ENCODE data around the gene CGB2. TPM values are rescaled to one million over a fixed set of nuclear protein-coding genes. Genes with fewer than 3 reads are reported as not detected.
"Not testable (repeated sequence)": the region's sequence is repeated elsewhere in the genome, so short reads cannot be mapped to it uniquely, and the experiment has no call there.

The CGB2 gene
- total RNA-seq, 1 experiment from 2014 or later, result 0.77 TPM

DNA sequence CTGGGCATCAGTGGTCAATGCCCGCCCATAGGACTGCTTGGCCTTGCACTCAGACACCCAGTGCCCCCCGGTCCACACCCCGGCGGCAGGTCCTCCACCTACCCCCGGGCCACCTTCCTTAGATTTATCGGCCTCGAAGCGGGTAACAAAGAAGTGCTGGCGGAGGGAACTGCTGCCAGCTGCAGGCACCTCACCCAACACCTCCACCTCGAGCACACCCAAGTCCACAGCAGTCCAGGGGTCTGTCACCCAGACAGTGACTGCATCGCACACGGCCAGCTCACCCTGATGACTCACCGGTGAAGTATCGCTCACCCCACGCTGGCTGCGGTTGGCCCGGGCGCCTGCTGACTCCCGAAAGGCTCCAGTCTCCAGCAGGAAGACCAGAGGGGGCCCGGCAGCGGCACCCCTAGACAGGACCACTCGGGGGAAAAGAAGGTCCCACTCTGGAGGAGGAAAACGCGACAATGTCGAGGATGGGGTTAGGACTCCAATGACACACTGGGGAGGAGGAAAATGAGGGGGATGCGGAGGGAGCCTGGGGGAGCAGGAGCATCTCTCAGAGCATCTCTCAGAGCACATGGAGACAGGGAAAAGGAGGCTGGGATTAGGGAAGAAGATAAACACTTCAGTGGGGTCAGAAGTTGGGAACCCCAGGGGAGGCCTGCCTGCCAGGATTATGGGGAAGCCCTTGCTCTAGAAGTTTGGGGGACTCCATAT is 7.0 kb downstream of the CGB2 start:
- not testable (repeated sequence) for H2BK12ac ChIP-seq (ENCODE audit: insufficient read length, low read depth, low read length); H3K27ac Mint-ChIP-seq

DNA sequence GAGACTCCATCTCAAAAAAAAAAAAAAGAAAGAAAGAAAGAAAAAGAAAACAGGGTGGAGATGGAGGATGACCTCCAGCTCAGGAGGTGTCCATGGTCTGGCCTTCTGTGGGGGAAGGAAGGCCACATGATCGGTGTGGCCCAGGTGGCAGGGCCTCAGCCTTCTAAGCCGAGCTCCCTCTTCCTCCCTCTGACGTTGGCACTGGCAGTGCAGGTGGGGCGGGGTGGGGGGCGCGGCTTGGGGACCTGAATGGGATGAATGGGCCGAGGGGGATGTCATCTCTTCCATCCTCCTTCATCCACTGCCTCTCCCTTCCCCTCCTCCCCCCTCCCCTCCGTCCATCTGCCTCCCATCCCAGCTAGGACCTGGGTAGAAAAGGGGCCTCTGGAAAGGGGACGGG is 8.0 kb downstream of the CGB2 start:
- H4K5ac ChIP-seq (ENCODE audit: insufficient read length, low read depth, low read length); H3K18ac ChIP-seq (ENCODE audit: insufficient read length, low read depth, low read length); H3K56ac ChIP-seq (ENCODE audit: insufficient read length, low read depth, low read length); H2BK12ac ChIP-seq (ENCODE audit: insufficient read length, low read depth, low read length); H3K27ac Mint-ChIP-seq; H4K91ac ChIP-seq (ENCODE audit: insufficient read length, low read depth, low read length); H2BK5ac ChIP-seq (ENCODE audit: insufficient read length, low read length); H3K14ac ChIP-seq (ENCODE audit: insufficient read depth, low read length); H3K4ac ChIP-seq (ENCODE audit: low read depth, low read length); DNase-seq; H2AFZ ChIP-seq (ENCODE audit: low read length); H3K27me3 ChIP-seq (ENCODE audit: insufficient read depth, low read length); H3K79me2 ChIP-seq (ENCODE audit: insufficient read depth, low read length); H3K23me2 ChIP-seq (ENCODE audit: insufficient read length, low read depth, low read length, poor library complexity, severe bottlenecking); H3K36me3 Mint-ChIP-seq (ENCODE audit: insufficient read depth in 1 of 3, low read depth in 3 of 3); H3K27ac ChIP-seq (ENCODE audit: insufficient read length, low read depth, low read length); H3K4me1 ChIP-seq (ENCODE audit: insufficient read depth, low read length); H3K4me3 Mint-ChIP-seq; H3T11ph ChIP-seq (ENCODE audit: low read length); H3K23ac ChIP-seq (ENCODE audit: insufficient read length, low read depth, low read length); H2BK15ac ChIP-seq (ENCODE audit: low read depth, low read length); H3K9me3 ChIP-seq (ENCODE audit: control insufficient read depth, low read depth, low read length); H3K79me1 ChIP-seq (ENCODE audit: insufficient read depth, low read depth, low read length, poor library complexity, severe bottlenecking); H3K9ac ChIP-seq (ENCODE audit: extremely low read depth, insufficient read length, low read length); H2BK20ac ChIP-seq (ENCODE audit: low read depth, low read length, poor library complexity, severe bottlenecking); H2BK120ac ChIP-seq (ENCODE audit: low read depth, low read length, poor library complexity, severe bottlenecking); H3K4me2 ChIP-seq (ENCODE audit: insufficient read depth, insufficient read length, low read length); H3K9me3 Mint-ChIP-seq; H2AK5ac ChIP-seq (ENCODE audit: insufficient read length, low read length); H4K20me1 ChIP-seq (ENCODE audit: control insufficient read depth, insufficient read depth, insufficient read length); H4K8ac ChIP-seq (replicated peaks; ENCODE audit: insufficient read length, low read depth, low read length); H3K4me1 Mint-ChIP-seq: not testable (repeated sequence)
- no CpG with 5 or more reads among the region's 9 CpGs for WGBS (ENCODE audit: extremely low coverage, insufficient read length, low lambda C conversion rate)
- peaks cover 24% of the 10 kb centered on the region for H3K27me3 Mint-ChIP-seq (ENCODE audit: low read depth)

More for the DNA sequence above, 7.0 kb downstream of the CGB2 start:
- H4K5ac ChIP-seq (ENCODE audit: insufficient read length, low read depth, low read length); H3K9ac ChIP-seq (ENCODE audit: extremely low read depth, insufficient read length, low read length); H3T11ph ChIP-seq (ENCODE audit: low read length); H3K4me3 Mint-ChIP-seq; H3K4me1 ChIP-seq (ENCODE audit: insufficient read depth, low read length); H3K79me2 ChIP-seq (ENCODE audit: insufficient read depth, low read length); H2BK5ac ChIP-seq (ENCODE audit: insufficient read length, low read length); H3K27me3 ChIP-seq (ENCODE audit: insufficient read depth, low read length); H2BK120ac ChIP-seq (ENCODE audit: low read depth, low read length, poor library complexity, severe bottlenecking); H2AK5ac ChIP-seq (ENCODE audit: insufficient read length, low read length); H3K9me3 ChIP-seq (ENCODE audit: control insufficient read depth, low read depth, low read length); H3K23ac ChIP-seq (ENCODE audit: insufficient read length, low read depth, low read length); H3K4ac ChIP-seq (ENCODE audit: low read depth, low read length); H4K20me1 ChIP-seq (ENCODE audit: control insufficient read depth, insufficient read depth, insufficient read length); H3K36me3 Mint-ChIP-seq (ENCODE audit: insufficient read depth in 1 of 3, low read depth in 3 of 3); H3K56ac ChIP-seq (ENCODE audit: insufficient read length, low read depth, low read length); DNase-seq; H3K18ac ChIP-seq (ENCODE audit: insufficient read length, low read depth, low read length); H4K8ac ChIP-seq (replicated peaks; ENCODE audit: insufficient read length, low read depth, low read length); H4K91ac ChIP-seq (ENCODE audit: insufficient read length, low read depth, low read length); H2BK15ac ChIP-seq (ENCODE audit: low read depth, low read length); H3K4me1 Mint-ChIP-seq; H2BK20ac ChIP-seq (ENCODE audit: low read depth, low read length, poor library complexity, severe bottlenecking); H3K14ac ChIP-seq (ENCODE audit: insufficient read depth, low read length); H3K23me2 ChIP-seq (ENCODE audit: insufficient read length, low read depth, low read length, poor library complexity, severe bottlenecking); H3K79me1 ChIP-seq (ENCODE audit: insufficient read depth, low read depth, low read length, poor library complexity, severe bottlenecking); H3K27ac ChIP-seq (ENCODE audit: insufficient read length, low read depth, low read length); H3K4me2 ChIP-seq (ENCODE audit: insufficient read depth, insufficient read length, low read length); H3K9me3 Mint-ChIP-seq; H2AFZ ChIP-seq (ENCODE audit: low read length): not testable (repeated sequence)
- H3K27me3 Mint-ChIP-seq (ENCODE audit: low read depth), result peaks cover 24% of the 10 kb centered on the region
- WGBS (ENCODE audit: extremely low coverage, insufficient read length, low lambda C conversion rate), result no CpG with 5 or more reads among the region's 26 CpGs

All from H9 (cell line).